Progenitor cell of endocrine pancreas (in vitro differentiated cells): ENCODE results near the gene ZSCAN18. TPM values are rescaled to one million over a fixed set of nuclear protein-coding genes. Genes with fewer than 3 reads are reported as not detected.
"Not testable (repeated sequence)": the region's sequence is repeated elsewhere in the genome, so short reads cannot be mapped to it uniquely, and the experiment has no call there.

Experiments
- DNase-seq: peaks from one replicate; pipeline ENCODE4 v3.0.0; 2021; ENCODE audit warnings: low spot score; ENCODE audit not compliant: unreplicated experiment
- H3K27ac Mint-ChIP-seq: 2 replicates; pipeline ENCODE4 v1.8.0; 2021; ENCODE audit warnings: mild to moderate bottlenecking, moderate library complexity, mixed read lengths
- H3K27me3 Mint-ChIP-seq: 2 replicates; pipeline ENCODE4 v1.8.0; 2021; ENCODE audit warnings: mixed read lengths
- H3K36me3 Mint-ChIP-seq: 2 replicates; pipeline ENCODE4 v1.8.0; 2022; ENCODE audit warnings: mixed read lengths; ENCODE audit not compliant: insufficient read depth
- H3K4me1 Mint-ChIP-seq: 2 replicates; pipeline ENCODE4 v1.8.0; 2021; ENCODE audit warnings: low read depth, mixed read lengths
- H3K4me3 Mint-ChIP-seq: 2 replicates; pipeline ENCODE4 v1.8.0; 2021; ENCODE audit warnings: low read depth, mild to moderate bottlenecking, moderate library complexity, mixed read lengths
- H3K9me3 Mint-ChIP-seq: 2 replicates; pipeline ENCODE4 v1.8.0; 2021; ENCODE audit warnings: low read depth, mixed read lengths
- CTCF ChIP-seq: fragments of 200-600 bp; sonication (generic); IDR thresholded peaks from one replicate; pipeline ENCODE4 v1.5.0; 2021; ENCODE audit warnings: antibody characterized with exemption, mild to moderate bottlenecking; ENCODE audit not compliant: unreplicated experiment
- long read RNA-seq: library from polyadenylated mRNA; unstranded; transcript quantifications from one replicate; pipeline ENCODE4 v2.0.0, GENCODE V29; 2020
- total RNA-seq: library from RNA; stranded (reverse); gene quantifications from 2 replicates; pipeline ENCODE4 v1.2.1, GENCODE V29; 2021

The ZSCAN18 gene
- 111 and 118 TPM in 2 replicates for total RNA-seq
- long read RNA-seq, partial matches to known transcripts, result 5 of 9 reads
- long read RNA-seq, other reads (novel, unspliced or antisense), result 2 of 9 reads

- no peak for TF ChIP-seq CTCF
- Mint-ChIP-seq H3K27ac (peak within 1 kb of the TSS; percentile 100), H3K4me1 (peaks cover 10% of the 10 kb centered on the region), H3K36me3 (peaks cover 18% of the 10 kb centered on the region), H3K4me3 (peak within 1 kb of the TSS; percentile 86), H3K27me3 (no peaks in the 10 kb centered on the region), H3K9me3 (peaks cover 7% of the 10 kb centered on the region)
- peak; percentile 99 for DNase-seq
Observed at GRCh38 chr19:58097781-58098681, at the start of gene ZSCAN18. TSS of gene ZSCAN18 (minus strand) at chr19:58098231. CDS start at chr19:58090267, 7,964 bp downstream.

- H3K27me3 Mint-ChIP-seq, H3K27ac Mint-ChIP-seq, H3K4me3 Mint-ChIP-seq, DNase-seq, H3K4me1 Mint-ChIP-seq: not testable (repeated sequence)
- H3K36me3 Mint-ChIP-seq, result peaks cover 41% of the 10 kb centered on the region
- H3K9me3 Mint-ChIP-seq, result peaks cover 27% of the 10 kb centered on the region
Observed at GRCh38 chr19:58147475-58147874, 49.4 kb upstream of the ZSCAN18 start.

GRCh38 chr19:58145849-58146248 is 47.8 kb upstream of the ZSCAN18 start:
- no peak for TF ChIP-seq CTCF
- H3K27me3 Mint-ChIP-seq, result no peaks in the 10 kb centered on the region
- H3K4me3 Mint-ChIP-seq, result peak overlapping the region; percentile 8
- H3K4me1 Mint-ChIP-seq, result peaks cover 5% of the 10 kb centered on the region
- no peak for DNase-seq
- peaks cover 47% of the 10 kb centered on the region for H3K36me3 Mint-ChIP-seq
- peak overlapping the region; percentile 88 for H3K27ac Mint-ChIP-seq
- peaks cover 25% of the 10 kb centered on the region for H3K9me3 Mint-ChIP-seq

- Mint-ChIP-seq H3K27ac (no peak overlapping the region), H3K4me1 (no peaks in the 10 kb centered on the region), H3K4me3 (no peak overlapping the region), H3K36me3 (peaks cover 88% of the 10 kb centered on the region), H3K9me3 (peaks cover 51% of the 10 kb centered on the region), H3K27me3 (no peaks in the 10 kb centered on the region)
- TF ChIP-seq CTCF, result no peak
- DNase-seq, result no peak
Observed at GRCh38 chr19:58134244-58134643, 36.2 kb upstream of the ZSCAN18 start.

GRCh38 chr19:58129284-58129683 is 31.3 kb upstream of the ZSCAN18 start:
- TF ChIP-seq CTCF, result no peak
- no peaks in the 10 kb centered on the region for H3K27me3 Mint-ChIP-seq
- H3K27ac Mint-ChIP-seq, result peak overlapping the region; percentile 45
- peaks cover 72% of the 10 kb centered on the region for H3K9me3 Mint-ChIP-seq
- H3K4me3 Mint-ChIP-seq, result no peak overlapping the region
- DNase-seq, result no peak
- H3K4me1 Mint-ChIP-seq, result no peaks in the 10 kb centered on the region
- H3K36me3 Mint-ChIP-seq, result peaks cover 84% of the 10 kb centered on the region
